Activated CD4-positive, alpha-beta T cell treated with anti-CD3 and anti-CD28 coated beads, Interleukin-2, amount 50 U/mL, for 48 hours (primary cell): ENCODE measurements around the gene RFC5.
"Not testable (repeated sequence)": the region's sequence is repeated elsewhere in the genome, so short reads cannot be mapped to it uniquely, and the experiment has no call there.

Source experiments
- DNase-seq, 2 experiments: peaks; one replicate each; pipeline ENCODE4 v3.0.0-alpha.2; 2020

The RFC5 gene

GRCh38 chr12:118053071-118053985, 36.8 kb downstream of the RFC5 start:
- no peak for DNase-seq

GRCh38 chr12:118055144-118055557, 38.6 kb downstream of the RFC5 start:
- DNase-seq, result peak; percentile 77 to 84

GRCh38 chr12:118055865-118056773, 39.6 kb downstream of the RFC5 start:
- DNase-seq, result no peak

GRCh38 chr12:118058227-118058626, 41.7 kb downstream of the RFC5 start:
- no peak for DNase-seq

GRCh38 chr12:118058881-118059280, 42.4 kb downstream of the RFC5 start:
- DNase-seq, result no peak

GRCh38 chr12:118059341-118060191, 43.1 kb downstream of the RFC5 start:
- DNase-seq, result no peak

GRCh38 chr12:118060301-118061010, 44.0 kb downstream of the RFC5 start:
- DNase-seq, result peak; percentile 41 to 46

GRCh38 chr12:118061011-118061872, 44.7 kb downstream of the RFC5 start, which contains the start of gene WSB2:
Gene WSB2 (minus strand): TSS chr12:118061179. CDS start chr12:118061048, 131 bp downstream.
- DNase-seq, result peak; percentile 60 to 68

GRCh38 chr12:118061873-118062843, 45.7 kb downstream of the RFC5 start:
- peak in 1 of 2 experiments; percentile 32 for DNase-seq

GRCh38 chr12:118063576-118064391, 47.3 kb downstream of the RFC5 start:
- DNase-seq, result no peak

- no peak for DNase-seq
These were observed 48.1 kb downstream of the RFC5 start for GRCh38 chr12:118064608-118065007.

- DNase-seq, result no peak
These were observed 48.9 kb downstream of the RFC5 start for GRCh38 chr12:118065380-118065779.

- DNase-seq, result no peak
These were observed 51.9 kb downstream of the RFC5 start for GRCh38 chr12:118068445-118068844.

GRCh38 chr12:118070650-118071049, 54.1 kb downstream of the RFC5 start:
- DNase-seq, result no peak

- no peak for DNase-seq
These were observed 57.3 kb downstream of the RFC5 start for GRCh38 chr12:118073768-118074167.

- not testable (repeated sequence) for DNase-seq
These were observed 65.0 kb downstream of the RFC5 start for GRCh38 chr12:118081521-118081920.
